NCI-H226 (cell line): Measurements from ENCODE around the gene ARID1B.

ENCODE experiments used
- DNase-seq: peaks from one replicate; pipeline ENCODE4 v3.0.0-alpha.2; 2015

The ARID1B gene

DNA sequence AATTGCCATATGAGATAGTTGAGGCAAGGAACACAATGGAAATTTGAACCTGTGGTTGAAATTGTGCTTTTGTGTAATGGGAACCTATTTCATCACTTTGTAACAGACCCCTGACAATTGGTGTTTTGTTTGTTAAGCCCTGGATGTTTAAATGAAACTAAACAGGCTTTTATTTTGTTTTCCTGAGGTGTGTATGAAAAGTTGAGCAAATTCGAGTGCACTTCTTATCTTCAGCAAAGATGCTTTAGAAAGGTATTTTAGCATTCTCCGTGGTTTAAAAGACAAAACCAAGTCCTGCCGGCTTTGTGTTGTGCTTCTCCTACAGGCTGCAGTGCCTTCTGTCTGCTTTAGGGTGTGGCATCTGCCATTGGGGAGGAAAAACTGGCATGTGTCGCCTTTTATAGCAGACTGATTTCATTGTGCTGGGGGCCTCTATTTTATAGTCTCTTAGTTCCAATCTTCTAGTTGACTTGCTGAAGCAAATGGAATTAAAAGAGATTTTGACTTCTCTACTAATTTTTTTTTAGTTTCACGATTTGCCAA, 2.2 kb upstream of the ARID1B start:
- DNase-seq: no peak

DNA sequence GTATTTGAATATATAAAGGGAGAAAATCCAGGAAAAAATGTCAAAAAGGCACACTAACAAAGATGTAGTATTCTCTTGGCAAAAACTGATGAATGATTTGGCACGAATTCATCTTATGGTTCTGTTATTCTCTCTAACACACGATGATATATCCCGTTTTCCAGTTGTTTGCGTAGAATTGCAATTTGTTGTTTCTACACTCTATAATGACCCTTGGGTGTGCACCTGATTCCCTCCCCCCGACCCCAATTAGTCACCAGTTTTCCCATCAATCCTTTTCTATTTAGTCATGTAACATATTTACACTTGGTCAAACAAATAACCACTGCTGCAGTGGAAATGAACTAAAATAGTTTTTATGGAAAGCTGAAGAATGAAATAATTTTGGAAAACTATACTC, 1.5 kb upstream of the ARID1B start:
- DNase-seq: no peak

DNA sequence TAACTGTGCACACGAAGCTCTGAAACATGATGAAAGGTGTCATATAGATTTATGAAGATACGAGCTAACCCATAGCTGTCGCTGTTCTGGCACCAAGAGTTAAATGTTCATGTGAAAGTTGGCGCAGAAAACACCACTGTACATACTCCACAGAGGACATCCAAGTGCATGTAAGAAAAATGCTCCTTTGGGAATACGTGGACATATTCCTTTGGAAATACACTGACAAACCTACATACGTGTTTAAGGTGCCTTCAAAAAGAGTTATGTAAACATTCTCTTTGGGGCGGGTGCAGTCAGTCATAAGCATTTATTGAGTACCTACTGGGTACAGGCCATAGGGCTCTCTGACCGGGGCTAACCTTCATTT, 723 bp upstream of the ARID1B start:
- no peak for DNase-seq

DNA sequence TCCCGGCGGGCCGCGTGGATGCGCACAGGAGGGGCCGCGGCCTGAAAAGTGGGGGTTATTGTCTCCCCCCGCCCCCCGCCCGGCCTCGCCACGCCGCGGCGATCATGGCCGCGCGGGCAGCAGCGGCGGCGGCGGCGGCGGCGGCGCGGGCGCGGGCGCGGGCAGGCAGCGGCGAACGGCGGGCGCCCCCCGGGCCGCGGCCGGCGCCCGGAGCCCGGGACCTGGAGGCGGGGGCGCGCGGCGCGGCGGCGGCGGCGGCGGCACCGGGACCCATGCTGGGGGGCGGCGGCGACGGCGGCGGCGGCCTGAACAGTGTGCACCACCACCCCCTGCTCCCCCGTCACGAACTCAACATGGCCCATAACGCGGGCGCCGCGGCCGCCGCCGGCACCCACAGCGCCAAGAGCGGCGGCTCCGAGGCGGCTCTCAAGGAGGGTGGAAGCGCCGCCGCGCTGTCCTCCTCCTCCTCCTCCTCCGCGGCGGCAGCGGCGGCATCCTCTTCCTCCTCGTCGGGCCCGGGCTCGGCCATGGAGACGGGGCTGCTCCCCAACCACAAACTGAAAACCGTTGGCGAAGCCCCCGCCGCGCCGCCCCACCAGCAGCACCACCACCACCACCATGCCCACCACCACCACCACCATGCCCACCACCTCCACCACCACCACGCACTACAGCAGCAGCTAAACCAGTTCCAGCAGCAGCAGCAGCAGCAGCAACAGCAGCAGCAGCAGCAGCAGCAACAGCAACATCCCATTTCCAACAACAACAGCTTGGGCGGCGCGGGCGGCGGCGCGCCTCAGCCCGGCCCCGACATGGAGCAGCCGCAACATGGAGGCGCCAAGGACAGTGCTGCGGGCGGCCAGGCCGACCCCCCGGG, 637 bp downstream of the ARID1B start:
- peak; percentile 52 for DNase-seq

DNA sequence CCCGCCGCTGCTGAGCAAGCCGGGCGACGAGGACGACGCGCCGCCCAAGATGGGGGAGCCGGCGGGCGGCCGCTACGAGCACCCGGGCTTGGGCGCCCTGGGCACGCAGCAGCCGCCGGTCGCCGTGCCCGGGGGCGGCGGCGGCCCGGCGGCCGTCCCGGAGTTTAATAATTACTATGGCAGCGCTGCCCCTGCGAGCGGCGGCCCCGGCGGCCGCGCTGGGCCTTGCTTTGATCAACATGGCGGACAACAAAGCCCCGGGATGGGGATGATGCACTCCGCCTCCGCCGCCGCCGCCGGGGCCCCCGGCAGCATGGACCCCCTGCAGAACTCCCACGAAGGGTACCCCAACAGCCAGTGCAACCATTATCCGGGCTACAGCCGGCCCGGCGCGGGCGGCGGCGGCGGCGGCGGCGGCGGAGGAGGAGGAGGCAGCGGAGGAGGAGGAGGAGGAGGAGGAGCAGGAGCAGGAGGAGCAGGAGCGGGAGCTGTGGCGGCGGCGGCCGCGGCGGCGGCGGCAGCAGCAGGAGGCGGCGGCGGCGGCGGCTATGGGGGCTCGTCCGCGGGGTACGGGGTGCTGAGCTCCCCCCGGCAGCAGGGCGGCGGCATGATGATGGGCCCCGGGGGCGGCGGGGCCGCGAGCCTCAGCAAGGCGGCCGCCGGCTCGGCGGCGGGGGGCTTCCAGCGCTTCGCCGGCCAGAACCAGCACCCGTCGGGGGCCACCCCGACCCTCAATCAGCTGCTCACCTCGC, 1.5 kb downstream of the ARID1B start:
- peak; percentile 44 for DNase-seq

DNA sequence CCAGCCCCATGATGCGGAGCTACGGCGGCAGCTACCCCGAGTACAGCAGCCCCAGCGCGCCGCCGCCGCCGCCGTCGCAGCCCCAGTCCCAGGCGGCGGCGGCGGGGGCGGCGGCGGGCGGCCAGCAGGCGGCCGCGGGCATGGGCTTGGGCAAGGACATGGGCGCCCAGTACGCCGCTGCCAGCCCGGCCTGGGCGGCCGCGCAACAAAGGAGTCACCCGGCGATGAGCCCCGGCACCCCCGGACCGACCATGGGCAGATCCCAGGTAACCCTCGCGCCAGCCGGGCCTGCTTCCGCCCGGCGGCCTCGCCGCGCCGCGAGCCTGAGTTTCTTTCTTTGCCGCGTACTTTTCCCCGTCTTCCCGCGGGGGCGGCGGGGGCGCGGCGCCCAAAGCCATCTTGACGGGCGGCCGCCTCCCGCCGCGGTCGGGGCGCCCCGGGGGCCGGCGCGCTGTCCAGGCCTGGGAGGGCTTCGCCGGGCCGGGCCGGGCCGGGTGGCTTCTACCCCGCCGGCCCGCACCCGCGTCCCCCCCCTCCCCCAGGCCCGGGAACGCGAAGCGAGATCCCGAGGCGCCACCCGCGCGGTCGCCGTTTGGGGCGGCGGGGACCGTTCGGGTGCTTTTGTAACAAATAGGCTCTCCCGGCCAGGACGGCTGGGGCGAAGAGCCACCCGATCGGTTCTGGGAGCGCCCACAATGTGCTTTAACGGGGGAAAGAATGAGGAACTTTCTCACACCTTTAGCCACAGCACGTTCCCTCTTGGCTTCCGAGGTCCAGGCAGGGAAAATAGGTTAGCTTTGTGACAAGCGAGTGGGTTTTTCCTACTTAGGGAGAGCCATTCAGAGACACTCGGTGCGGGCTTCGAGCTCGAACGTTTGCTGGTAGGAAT, 2.3 kb downstream of the ARID1B start:
- DNase-seq: no peak

DNA sequence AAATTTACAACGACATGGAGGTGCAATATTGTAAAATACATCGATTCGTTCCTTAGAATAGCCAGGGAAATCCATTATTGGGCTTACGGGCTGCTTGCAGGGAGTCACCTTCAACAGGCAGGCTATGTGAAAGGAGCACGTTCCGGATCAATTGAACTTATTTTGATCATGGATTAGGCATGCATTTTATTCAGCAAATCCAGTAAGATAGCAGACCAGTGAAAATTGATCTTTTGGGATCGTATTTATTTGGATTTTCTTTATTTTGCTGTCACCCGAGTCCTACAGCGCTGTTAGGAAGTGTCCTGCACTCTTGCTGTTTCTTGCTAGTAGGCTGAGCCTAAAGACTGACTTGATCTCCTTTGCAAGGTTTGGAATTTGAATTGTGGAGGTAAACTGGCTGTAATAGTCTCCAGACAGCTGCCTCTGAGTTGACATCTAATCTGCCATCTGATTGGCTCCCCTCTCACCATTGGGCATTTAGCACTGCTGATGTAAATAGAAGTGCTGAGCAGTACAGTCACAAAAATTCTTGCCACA, 3.0 kb downstream of the ARID1B start:
- DNase-seq: peak; percentile 94

DNA sequence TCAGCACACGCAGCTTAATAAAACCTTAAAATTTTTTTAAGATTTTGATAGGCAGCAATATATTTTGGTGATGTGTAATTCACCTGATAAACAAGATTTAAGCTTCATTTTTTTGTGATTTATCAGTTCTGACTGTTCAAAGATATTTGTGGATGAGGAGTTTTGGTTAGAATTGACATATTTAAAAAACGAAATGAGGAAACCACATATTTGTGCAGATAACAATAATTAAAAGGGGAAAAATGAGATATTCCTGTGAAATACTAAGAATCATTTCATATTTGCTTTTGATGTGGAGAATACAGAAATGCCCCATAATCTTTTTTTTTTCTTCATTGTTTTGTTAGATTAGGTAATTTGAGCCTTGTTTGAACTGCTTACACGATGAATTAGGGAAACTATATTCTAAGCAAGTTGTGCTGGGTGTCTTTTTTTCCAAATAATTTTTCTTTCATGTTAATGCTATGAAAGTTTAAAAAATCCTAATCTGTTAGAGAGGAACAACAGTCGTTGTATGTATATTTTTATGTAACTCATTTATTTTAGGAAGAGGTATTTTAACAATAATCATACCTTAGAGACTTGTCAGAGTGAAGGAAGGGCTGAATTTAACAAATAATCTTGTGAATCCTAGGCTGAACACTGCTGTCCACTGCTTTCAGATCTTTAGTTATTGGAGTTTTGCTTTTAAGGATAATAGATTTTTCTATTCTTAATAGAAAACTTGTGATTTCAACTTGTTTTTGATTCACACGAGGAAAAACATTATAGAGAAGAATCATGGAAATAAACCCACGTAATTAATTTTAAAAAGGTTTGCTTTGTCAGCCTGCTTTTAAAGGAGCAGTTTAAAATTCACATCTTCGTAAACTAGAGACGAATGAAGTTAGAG, 4.0 kb downstream of the ARID1B start:
- no peak for DNase-seq

DNA sequence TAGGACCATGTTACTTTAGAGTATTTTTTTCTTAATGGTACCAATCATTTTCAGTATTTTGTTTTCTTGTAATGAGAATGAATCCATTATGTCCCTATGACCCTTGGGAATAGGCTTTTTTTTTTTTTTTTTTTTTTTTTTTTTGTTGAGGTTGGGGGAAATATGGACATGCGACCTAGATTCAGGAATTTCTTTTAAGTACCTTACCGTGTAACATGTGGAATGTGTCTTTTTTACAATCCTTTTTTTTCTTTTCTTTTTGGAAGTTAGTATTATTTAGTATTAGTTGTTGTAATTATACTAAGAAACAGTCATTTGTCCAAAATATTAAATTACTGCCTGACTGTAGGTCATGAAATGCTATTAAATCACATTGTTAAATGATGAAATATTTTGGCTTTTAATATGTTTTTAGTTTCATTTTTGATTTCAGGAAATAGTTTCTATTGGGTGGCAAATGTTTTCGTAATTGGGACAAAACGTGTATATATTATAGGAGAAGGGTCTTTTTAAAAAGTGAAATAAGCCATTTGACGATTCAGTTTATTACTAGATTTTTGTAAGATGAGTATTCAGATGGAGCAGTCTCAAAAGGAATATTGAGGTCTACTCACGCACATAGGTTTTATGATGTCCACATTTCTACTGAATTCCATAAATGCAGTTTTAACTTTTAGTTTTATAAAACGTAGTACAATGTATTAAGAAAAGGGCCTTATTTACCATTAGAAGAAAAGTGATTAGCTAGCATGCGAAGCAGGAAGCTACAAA, 4.9 kb downstream of the ARID1B start:
- no peak for DNase-seq

DNA sequence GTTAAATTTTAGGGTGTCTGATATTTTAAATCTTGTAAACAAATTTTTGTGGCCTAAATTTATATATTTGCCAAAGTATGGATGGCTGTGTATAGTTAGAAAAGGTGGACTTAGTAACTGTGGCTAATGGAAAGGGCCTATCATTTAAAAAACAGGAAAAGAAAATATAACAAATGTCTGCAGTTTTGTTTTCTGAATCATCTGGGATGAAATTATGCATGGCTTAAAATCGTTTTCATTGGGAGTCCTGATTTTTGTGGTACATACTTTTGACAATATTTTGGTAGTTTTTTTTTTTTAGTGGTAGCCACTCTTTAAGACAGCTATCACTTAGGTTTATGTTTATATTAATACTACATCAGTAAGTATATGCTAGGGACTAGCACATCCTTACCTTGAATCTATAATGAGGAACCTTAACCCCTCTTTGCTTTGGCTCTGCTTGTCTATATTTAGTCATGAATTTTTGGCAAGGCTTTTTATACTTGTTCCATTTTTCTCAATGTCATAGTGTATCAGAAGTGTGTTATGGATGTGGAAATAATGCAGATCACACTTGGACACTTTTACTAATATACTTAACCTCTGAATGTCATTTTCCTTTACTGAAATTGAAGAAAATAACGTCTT, 5.6 kb downstream of the ARID1B start:
- no peak for DNase-seq

DNA sequence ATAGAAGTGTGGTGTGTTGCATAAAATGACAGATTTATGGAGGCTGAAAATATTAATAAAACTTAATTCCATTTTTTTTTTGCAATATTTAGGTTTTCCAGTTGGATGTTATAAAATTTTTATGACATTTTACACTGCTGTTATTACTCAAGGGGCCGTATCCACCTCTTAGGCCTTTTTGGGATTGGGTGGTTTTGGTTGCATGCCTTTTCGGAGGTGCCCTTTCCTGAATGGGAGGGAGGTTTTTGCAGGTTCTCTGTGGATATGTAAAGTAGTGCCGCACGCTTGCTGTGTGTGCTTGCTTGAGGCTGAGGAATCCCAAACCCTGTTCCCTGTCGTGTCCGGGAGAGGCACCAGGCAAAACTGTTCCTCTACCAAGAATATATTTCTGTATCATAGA, 6.8 kb downstream of the ARID1B start:
- no peak for DNase-seq

DNA sequence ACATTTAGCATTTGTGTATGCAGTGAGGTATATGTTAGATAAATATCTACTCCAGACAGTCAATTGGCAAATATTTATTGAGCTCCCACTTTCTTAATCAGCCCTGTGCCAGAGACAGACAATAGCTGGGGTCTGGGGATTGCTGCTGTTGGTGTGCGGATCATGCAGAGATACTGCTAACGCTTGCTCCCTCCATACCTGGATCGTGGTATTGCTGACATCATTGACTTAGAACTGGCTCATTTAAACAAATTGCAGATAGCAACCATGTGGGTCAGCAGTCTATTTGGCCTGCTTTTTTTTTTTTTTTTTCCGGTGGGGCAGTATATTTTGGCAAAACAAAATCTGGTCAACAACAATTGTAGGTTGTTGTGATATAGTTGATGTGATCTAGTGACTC, 9.5 kb downstream of the ARID1B start:
- DNase-seq: no peak

DNA sequence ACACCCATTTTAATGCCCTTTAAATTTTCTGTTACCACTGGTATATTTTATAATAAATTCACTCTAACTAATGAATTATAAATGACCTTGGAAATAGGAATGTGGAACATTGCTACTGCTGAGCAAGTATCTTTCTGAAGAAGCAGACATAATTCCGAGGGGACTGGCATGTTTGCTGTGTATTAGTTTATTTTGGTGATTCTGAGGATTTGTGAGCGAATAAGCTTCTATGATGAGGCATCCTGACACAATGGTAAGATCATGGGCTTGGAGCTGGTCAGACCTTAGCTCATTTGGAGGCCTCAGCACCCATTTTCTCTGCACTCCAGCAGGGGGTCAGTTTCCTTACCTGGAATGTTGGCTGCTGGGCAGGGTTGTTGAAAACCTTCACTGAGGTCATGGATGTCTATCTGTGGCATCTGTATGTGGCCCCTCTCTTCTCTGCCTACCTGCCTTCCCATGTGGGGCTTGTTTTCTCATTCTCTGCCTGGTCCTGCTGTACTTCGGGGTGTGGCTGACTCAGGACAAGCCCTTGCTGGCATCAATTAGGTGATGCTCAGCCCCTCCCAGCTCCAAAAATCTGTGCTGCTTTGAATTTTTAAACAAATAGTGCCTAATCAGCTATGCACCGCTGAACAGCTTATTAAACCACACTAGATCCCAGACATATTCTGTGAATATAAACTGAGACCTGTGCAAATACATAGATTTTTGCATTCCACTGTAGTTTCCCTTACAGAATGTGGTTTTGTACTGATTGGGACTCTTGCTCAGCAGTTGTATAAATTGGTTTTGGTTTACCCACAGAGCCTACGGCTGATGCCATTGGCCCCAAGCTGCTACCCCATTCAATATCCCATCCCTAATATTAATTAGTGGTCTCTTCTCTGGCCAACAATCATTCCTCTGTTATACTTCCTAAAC, 10.7 kb downstream of the ARID1B start:
- no peak for DNase-seq

DNA sequence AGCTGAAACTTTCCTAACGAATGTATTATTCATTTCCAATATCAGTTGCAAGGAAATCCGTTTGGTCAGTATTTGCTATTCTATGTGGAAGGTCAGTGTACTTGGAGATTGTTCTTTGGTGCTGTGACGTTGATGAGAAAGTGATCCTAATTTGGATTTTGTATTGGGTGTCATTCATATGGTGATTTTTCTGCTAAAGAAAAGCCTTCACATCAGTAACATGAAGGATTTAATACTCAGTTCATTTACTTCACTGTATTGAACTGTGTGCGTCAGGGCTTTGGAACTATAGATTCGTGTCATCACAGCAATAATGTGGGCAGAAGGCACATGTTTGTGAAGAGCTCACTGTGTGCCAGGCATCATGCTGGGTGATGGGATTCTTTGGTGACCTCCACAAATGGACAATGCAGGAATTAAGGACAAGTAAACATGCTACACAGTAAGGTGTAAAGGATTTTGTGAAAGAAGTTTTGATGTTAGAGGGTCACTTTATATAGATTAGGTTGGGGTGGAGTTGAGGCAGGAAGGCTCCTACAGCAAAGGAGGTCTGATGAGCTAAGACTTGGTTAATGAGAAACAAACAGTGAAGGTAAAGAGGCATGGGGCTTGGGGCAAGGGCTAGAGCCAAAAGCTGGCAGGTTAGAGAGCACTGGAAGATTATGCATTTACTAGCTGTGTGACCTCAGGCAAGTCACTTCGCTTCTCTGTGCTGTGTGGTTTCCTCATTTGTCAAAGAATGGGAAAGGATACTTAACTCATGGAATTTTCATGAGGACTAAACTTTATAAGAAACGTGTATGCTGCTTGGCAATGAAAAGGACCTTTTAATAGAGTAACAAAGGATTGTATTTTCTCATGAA, 12.1 kb downstream of the ARID1B start:
- DNase-seq: no peak

DNA sequence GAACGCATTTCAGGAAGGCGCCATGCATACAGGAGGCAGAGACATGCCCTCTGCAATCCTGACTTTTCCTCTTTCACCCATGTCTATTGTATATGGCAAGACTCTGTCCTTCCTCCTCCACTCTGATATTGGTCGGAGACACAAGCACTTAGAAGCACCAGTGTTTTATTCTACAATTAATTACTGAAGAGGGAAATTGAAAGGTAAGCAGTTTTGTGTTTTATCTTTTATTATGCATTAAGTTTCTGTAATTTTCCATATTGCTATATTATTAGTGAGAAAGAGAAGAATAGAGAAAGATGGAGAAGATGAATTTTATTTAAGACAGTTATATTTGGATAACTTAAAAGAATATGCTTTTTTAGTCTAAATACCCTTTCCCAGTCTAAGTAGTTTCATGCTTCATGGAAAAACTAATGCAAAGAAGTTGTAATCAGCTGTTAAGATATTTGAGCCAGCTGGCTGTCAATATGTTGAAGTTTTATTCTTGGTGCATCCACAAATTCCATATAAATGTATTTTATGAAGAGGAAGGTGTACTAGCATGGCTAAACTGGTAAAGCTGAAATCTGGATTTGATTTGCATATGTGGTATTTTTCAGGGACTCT, 13.6 kb downstream of the ARID1B start:
- DNase-seq: no peak

DNA sequence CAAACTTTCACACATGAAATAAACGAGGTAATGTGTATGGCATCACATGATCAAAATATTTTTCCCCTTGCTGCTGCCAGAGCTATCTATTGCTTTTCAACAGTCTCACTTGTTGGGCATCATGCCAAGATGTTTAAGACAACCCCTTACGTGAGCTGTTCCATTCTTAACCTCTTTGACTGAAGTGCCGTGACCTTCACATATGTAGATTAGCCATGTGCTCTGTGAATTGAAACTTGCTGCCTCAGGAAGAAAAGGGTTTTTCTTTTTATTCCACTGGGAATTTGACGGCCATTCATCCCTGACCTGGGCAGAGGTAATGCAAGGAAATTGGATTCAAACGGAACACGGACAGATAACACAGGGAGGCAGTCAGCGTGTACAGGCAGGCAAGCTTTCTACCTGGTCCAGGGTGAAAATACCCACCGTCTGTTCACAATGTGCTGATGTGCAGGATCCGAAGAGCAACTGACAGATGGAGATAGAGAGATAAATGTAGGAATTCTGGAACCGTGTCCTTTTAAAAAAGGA, 14.2 kb downstream of the ARID1B start:
- peak; percentile 61 for DNase-seq

DNA sequence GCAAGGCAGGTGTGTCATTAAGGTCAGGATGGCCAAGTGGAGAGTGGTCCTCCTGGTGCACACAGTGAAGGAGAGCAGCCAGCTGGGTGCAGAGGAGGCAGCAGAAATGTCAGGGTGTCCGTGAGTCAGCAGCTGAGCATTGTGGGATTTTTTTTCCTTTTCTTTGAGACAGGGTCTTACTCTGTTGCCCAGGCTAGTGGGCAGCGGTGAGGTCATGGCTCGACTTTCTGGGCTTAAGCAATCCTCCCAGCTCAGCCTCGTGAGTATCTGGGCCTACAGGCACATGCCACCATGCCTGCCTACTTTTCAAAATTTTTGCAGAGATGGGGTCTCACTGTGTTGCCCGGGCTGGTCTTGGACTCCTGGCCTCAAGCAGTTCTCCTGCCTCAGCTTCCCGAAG, 16.0 kb downstream of the ARID1B start:
- DNase-seq: no peak
